HL-60 (cell line): Measurements from ENCODE around the gene BBOF1.

Source experiments
- POLR2AphosphoS5 ChIP-seq: IDR thresholded peaks from 2 replicates; pipeline ENCODE4 v1.6.1; 2012; ENCODE audit warnings: low read depth
- TF ChIP-seq, protein P1 (sequence below): IDR thresholded peaks from 2 replicates; pipeline ENCODE4 v1.6.1; 2012; ENCODE audit warnings: low read depth; ENCODE audit not compliant: insufficient replicate concordance

GRCh38 chr14:74022346-74022745 is 3.2 kb downstream of the BBOF1 start:
- TF ChIP-seq, protein P1, sequence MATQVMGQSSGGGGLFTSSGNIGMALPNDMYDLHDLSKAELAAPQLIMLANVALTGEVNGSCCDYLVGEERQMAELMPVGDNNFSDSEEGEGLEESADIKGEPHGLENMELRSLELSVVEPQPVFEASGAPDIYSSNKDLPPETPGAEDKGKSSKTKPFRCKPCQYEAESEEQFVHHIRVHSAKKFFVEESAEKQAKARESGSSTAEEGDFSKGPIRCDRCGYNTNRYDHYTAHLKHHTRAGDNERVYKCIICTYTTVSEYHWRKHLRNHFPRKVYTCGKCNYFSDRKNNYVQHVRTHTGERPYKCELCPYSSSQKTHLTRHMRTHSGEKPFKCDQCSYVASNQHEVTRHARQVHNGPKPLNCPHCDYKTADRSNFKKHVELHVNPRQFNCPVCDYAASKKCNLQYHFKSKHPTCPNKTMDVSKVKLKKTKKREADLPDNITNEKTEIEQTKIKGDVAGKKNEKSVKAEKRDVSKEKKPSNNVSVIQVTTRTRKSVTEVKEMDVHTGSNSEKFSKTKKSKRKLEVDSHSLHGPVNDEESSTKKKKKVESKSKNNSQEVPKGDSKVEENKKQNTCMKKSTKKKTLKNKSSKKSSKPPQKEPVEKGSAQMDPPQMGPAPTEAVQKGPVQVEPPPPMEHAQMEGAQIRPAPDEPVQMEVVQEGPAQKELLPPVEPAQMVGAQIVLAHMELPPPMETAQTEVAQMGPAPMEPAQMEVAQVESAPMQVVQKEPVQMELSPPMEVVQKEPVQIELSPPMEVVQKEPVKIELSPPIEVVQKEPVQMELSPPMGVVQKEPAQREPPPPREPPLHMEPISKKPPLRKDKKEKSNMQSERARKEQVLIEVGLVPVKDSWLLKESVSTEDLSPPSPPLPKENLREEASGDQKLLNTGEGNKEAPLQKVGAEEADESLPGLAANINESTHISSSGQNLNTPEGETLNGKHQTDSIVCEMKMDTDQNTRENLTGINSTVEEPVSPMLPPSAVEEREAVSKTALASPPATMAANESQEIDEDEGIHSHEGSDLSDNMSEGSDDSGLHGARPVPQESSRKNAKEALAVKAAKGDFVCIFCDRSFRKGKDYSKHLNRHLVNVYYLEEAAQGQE: no peak
- no peak for TF ChIP-seq POLR2AphosphoS5
